ENCODE results near the gene UNC5A.

Gene UNC5A

DNA sequence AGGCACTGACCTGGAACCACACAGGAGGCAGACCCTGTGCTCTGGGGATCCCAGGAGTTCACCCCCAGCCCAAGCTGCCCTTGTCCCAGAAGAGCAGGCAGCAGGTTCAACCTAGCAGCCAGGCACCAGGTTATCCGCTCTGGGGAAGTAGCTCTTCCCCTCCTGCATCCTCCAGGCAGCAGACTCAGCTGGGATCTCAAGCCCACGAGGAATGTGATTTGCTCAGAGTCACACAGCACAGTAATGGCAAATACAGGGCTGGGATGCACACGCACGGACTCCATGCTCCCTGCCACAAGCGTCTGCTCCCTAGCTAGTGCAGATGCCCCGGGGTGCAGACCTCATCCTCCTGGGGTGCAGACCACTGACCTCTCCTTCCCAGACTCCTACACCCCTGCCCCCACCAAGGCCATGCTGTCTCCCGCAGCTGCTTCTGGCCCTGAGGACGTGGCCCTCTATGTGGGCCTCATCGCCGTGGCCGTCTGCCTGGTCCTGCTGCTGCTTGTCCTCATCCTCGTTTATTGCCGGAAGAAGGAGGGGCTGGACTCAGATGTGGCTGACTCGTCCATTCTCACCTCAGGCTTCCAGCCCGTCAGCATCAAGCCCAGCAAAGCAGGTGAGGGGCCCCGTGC is 63.3 kb downstream of the UNC5A start:
- H3K27ac ChIP-seq (ENCODE audit: low read length): no peak overlapping the region

DNA sequence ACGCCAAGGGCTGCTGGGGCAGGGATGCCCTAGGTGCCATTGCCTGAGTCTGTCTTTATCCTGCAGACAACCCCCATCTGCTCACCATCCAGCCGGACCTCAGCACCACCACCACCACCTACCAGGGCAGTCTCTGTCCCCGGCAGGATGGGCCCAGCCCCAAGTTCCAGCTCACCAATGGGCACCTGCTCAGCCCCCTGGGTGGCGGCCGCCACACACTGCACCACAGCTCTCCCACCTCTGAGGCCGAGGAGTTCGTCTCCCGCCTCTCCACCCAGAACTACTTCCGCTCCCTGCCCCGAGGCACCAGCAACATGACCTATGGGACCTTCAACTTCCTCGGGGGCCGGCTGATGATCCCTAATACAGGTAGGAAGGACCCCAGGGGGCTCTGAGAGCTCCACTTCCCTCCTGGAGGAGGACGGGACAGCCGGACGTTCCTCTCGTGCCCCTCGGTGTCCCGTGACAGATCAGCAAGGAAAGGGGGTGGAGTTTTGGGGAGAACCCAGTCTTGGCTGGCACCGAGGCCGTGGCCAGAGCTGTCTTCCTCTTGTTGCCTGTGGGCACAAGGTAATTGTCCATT is 63.9 kb downstream of the UNC5A start:
- H3K27me3 ChIP-seq (ENCODE audit: control insufficient read depth, insufficient read depth, low read length): no peaks in the 10 kb centered on the region
- H3K9me3 ChIP-seq (ENCODE audit: control insufficient read depth, insufficient read depth, low read length): no peaks in the 10 kb centered on the region
- H3K36me3 ChIP-seq (ENCODE audit: control insufficient read depth, insufficient read depth, low read length): no peaks in the 10 kb centered on the region; the same call in 1 of the 2 replicates
- no peak for DNase-seq (ENCODE audit: low read depth, low spot score)
- H3K27ac ChIP-seq (ENCODE audit: low read length): no peak overlapping the region
- no peaks in the 10 kb centered on the region for H3K4me1 ChIP-seq (ENCODE audit: control insufficient read depth, insufficient read depth, low read length)
- WGBS (ENCODE audit: insufficient coverage, insufficient read length): no CpG with 5 or more reads among the region's 20 CpGs
- H3K4me3 ChIP-seq (ENCODE audit: low read length): no peak overlapping the region

More for the DNA sequence above, 63.3 kb downstream of the UNC5A start:
- DNase-seq (ENCODE audit: low read depth, low spot score): no peak
- WGBS (ENCODE audit: insufficient coverage, insufficient read length): no CpG with 5 or more reads among the region's 16 CpGs
- Histone ChIP-seq H3K27me3 (ENCODE audit: control insufficient read depth, insufficient read depth, low read length) (no peaks in the 10 kb centered on the region), H3K9me3 (ENCODE audit: control insufficient read depth, insufficient read depth, low read length) (no peaks in the 10 kb centered on the region), H3K36me3 (ENCODE audit: control insufficient read depth, insufficient read depth, low read length) (no peaks in the 10 kb centered on the region; the same call in 1 of the 2 replicates), H3K4me1 (ENCODE audit: control insufficient read depth, insufficient read depth, low read length) (no peaks in the 10 kb centered on the region), H3K4me3 (ENCODE audit: low read length) (no peak overlapping the region)

DNA sequence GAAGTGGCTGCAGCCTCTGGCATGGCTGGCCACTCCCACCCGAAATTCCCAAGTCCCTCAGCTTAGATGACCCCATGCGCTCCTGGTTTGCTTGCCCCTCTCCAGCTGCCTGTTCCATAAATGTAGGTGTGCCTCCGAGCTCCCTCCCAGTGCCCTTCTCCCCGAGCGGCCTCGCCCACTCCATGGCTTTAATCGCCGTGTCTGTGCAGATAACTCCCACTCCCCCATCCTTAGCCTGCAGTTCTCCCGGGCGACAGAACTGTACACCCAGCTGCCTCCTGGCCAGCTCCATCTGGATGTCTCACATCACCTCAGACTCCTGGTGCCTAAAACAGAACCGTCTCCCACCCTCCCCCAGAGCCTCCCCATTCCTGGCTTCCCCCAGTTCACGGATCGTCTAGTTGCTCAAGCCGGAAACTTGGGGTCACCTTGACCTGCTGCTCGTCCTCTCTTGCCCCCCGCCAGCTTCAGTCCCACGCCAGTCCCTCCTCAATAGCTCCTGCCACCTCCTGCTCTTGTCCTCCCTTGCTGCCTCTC is 64.7 kb downstream of the UNC5A start:
- H3K4me1 ChIP-seq (ENCODE audit: control insufficient read depth, insufficient read depth, low read length): no peaks in the 10 kb centered on the region; the same call in 1 of the 2 replicates
- WGBS (ENCODE audit: insufficient coverage, insufficient read length): no CpG with 5 or more reads among the region's 17 CpGs
- H3K36me3 ChIP-seq (ENCODE audit: control insufficient read depth, insufficient read depth, low read length): no peaks in the 10 kb centered on the region
- DNase-seq (ENCODE audit: low read depth, low spot score): no peak
- no peak overlapping the region for H3K27ac ChIP-seq (ENCODE audit: low read length)
- no peaks in the 10 kb centered on the region for H3K27me3 ChIP-seq (ENCODE audit: control insufficient read depth, insufficient read depth, low read length)
- H3K4me3 ChIP-seq (ENCODE audit: low read length): no peak overlapping the region
- no peaks in the 10 kb centered on the region for H3K9me3 ChIP-seq (ENCODE audit: control insufficient read depth, insufficient read depth, low read length)

DNA sequence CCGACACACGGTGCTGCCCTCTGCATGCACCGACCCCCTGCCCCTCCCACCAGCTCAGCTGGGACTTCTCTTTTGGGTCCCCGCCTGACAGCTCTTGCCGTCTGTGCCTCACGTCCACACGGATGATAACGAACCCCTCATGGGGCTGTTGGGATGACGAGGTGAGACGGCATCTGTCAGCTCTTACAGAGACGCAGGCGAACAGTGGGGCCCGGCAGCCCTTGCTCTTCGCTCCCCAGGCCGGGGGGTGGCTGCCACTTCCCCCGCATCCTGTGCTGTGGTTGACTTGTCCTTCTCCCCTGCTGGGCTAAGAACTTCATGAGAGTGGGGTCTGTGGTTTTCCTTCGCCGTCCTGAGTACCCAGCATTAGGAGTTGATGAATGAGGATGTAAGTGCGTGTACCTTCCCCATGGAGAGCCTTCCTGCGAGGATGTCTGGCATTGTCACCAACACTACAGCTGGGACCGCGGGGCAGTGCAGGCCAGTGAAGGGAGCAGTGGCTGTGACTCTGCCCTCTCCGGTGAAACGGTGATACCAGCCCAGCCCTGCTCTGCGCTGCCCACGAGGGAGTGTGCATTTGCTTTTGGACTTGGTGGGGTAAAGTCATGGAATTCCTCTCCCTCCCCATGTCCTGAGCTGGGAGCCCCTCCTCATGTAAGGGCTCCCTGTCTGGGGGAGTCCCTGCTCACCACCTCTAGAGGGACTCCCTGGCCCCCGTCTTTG is 65.6 kb downstream of the UNC5A start:
- no peak overlapping the region for H3K4me3 ChIP-seq (ENCODE audit: low read length)
- H3K4me1 ChIP-seq (ENCODE audit: control insufficient read depth, insufficient read depth, low read length): no peaks in the 10 kb centered on the region; the same call in 1 of the 2 replicates
- no peaks in the 10 kb centered on the region for H3K36me3 ChIP-seq (ENCODE audit: control insufficient read depth, insufficient read depth, low read length)
- DNase-seq (ENCODE audit: low read depth, low spot score): no peak
- WGBS (ENCODE audit: insufficient coverage, insufficient read length): no CpG with 5 or more reads among the region's 27 CpGs
- no peak overlapping the region for H3K27ac ChIP-seq (ENCODE audit: low read length)
- no peaks in the 10 kb centered on the region for H3K9me3 ChIP-seq (ENCODE audit: control insufficient read depth, insufficient read depth, low read length)
- no peaks in the 10 kb centered on the region for H3K27me3 ChIP-seq (ENCODE audit: control insufficient read depth, insufficient read depth, low read length)

DNA sequence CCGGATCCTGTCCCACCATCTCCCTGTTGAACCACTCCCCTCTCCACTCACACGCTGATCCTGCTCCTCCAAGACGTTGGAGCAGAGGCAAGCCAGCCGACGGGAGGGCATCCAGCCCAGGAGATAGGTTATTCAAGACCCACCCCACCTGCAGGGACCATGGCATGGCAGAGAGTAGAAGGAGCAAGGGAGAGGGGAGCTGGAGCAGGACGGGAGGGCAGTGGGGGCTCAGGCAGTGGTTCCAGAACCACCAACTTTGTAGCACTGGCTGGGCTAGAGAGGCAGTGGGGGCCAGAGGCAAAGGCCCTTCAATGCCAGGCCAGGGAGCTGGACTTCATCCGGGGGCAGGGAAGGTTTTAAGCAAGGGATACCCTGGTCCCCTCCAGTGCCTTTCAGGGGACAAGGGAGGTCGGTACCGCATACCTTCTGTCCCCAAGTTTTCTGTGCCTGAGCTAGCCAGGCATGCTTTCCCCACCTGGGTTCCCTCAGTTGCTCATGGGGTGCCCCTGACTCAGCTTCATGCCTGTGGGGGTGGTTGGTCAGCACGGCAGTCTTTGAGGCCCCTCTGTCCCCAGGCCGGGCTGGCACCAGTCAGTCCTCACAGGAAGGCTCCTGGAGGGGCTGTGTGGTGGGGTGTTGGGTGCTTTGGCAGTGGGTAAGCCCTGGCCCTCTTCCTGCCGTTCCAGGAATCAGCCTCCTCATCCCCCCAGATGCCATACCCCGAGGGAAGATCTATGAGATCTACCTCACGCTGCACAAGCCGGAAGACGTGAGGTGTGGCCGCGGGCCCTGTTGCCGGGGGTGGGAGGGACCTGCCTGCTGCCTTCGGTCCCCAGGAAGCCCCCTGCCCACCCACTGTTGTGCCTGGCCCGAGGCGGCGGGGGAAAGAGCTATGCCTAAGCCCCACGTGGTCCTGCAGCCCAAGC is 66.4 kb downstream of the UNC5A start:
- no peaks in the 10 kb centered on the region for H3K27me3 ChIP-seq (ENCODE audit: control insufficient read depth, insufficient read depth, low read length)
- H3K9me3 ChIP-seq (ENCODE audit: control insufficient read depth, insufficient read depth, low read length): no peaks in the 10 kb centered on the region
- no peaks in the 10 kb centered on the region for H3K36me3 ChIP-seq (ENCODE audit: control insufficient read depth, insufficient read depth, low read length)
- WGBS (ENCODE audit: insufficient coverage, insufficient read length): no CpG with 5 or more reads among the region's 24 CpGs
- no peak overlapping the region for H3K27ac ChIP-seq (ENCODE audit: low read length)
- DNase-seq (ENCODE audit: low read depth, low spot score): no peak
- no peak overlapping the region for H3K4me3 ChIP-seq (ENCODE audit: low read length)
- H3K4me1 ChIP-seq (ENCODE audit: control insufficient read depth, insufficient read depth, low read length): no peaks in the 10 kb centered on the region; the same call in 1 of the 2 replicates

DNA sequence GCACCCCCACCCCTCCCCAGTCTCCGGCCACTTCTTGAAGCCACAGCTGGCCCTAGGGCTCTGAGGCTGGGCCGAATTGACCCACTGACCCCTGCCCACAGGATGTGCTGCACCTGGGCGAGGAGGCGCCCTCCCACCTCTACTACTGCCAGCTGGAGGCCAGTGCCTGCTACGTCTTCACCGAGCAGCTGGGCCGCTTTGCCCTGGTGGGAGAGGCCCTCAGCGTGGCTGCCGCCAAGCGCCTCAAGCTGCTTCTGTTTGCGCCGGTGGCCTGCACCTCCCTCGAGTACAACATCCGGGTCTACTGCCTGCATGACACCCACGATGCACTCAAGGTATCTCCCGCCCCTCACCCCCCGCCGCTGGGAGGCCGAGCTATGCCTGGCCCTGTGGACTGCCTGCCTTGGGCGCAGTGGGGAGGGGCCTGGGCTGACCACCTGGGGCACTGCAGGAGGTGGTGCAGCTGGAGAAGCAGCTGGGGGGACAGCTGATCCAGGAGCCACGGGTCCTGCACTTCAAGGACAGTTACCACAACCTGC is 67.5 kb downstream of the UNC5A start:
- Histone ChIP-seq H3K27me3 (ENCODE audit: control insufficient read depth, insufficient read depth, low read length) (no peaks in the 10 kb centered on the region), H3K27ac (ENCODE audit: low read length) (no peak overlapping the region), H3K4me1 (ENCODE audit: control insufficient read depth, insufficient read depth, low read length) (no peaks in the 10 kb centered on the region; the same call in 1 of the 2 replicates)

DNA sequence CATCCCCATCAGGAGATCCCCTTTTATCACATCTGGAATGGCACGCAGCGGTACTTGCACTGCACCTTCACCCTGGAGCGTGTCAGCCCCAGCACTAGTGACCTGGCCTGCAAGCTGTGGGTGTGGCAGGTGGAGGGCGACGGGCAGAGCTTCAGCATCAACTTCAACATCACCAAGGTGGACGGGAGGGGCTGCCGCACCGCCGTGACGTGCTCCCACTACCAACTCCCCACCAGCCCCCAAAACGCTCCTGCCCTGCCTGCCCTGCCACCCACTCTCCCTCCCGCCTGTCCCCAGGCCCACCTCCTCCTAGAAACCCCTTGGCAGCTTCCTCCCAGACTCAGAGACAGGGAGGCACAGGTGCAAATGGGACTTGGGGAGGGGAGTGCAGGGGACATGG is 68.1 kb downstream of the UNC5A start:
- no peak overlapping the region for H3K27ac ChIP-seq (ENCODE audit: low read length)
- no peaks in the 10 kb centered on the region for H3K36me3 ChIP-seq (ENCODE audit: control insufficient read depth, insufficient read depth, low read length)
- no peaks in the 10 kb centered on the region for H3K27me3 ChIP-seq (ENCODE audit: control insufficient read depth, insufficient read depth, low read length)
- DNase-seq (ENCODE audit: low read depth, low spot score): no peak
- H3K4me1 ChIP-seq (ENCODE audit: control insufficient read depth, insufficient read depth, low read length): no peaks in the 10 kb centered on the region; the same call in 1 of the 2 replicates
- no peak overlapping the region for H3K4me3 ChIP-seq (ENCODE audit: low read length)
- no peaks in the 10 kb centered on the region for H3K9me3 ChIP-seq (ENCODE audit: control insufficient read depth, insufficient read depth, low read length)
- WGBS (ENCODE audit: insufficient coverage, insufficient read length): no CpG with 5 or more reads among the region's 12 CpGs

More for the DNA sequence above, 67.5 kb downstream of the UNC5A start:
- Histone ChIP-seq H3K9me3 (ENCODE audit: control insufficient read depth, insufficient read depth, low read length) (no peaks in the 10 kb centered on the region), H3K4me3 (ENCODE audit: low read length) (no peak overlapping the region), H3K36me3 (ENCODE audit: control insufficient read depth, insufficient read depth, low read length) (no peaks in the 10 kb centered on the region)
- WGBS (ENCODE audit: insufficient coverage, insufficient read length): no CpG with 5 or more reads among the region's 21 CpGs
- no peak for DNase-seq (ENCODE audit: low read depth, low spot score)

DNA sequence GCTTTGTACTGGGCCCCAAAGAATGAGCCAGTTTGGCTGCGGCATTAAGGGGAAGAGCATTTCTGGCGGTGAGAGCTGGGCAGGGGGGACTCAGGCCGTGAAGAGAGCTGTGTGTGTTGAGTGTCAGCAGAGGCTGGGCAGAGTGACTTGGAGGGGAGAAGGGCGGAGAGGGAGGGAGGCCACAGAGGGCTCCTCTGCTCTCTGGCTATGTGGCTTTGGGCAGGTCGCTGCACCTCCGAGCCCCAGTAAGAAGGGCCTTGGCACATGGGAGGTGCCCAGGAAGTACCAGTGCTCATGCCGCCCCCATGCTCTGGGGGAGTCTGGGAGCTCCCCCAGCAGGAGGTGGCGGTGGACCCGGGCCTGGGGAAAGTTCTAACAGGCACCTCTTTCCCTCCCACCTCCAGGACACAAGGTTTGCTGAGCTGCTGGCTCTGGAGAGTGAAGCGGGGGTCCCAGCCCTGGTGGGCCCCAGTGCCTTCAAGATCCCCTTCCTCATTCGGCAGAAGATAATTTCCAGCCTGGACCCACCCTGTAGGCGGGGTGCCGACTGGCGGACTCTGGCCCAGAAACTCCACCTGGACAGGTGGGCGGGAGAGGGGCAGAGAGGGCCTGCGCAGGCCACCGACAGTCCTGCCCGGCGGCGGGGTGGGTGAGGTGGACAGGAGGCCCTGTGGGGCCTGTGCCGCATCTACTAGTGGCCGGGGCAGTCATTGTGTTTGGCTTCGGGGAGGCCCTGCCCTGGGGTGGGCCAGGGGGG is 68.7 kb downstream of the UNC5A start:
- no peak overlapping the region for H3K27ac ChIP-seq (ENCODE audit: low read length)
- no peaks in the 10 kb centered on the region; the same call in 1 of the 2 replicates for H3K4me1 ChIP-seq (ENCODE audit: control insufficient read depth, insufficient read depth, low read length)
- H3K27me3 ChIP-seq (ENCODE audit: control insufficient read depth, insufficient read depth, low read length): no peaks in the 10 kb centered on the region
- no peaks in the 10 kb centered on the region for H3K9me3 ChIP-seq (ENCODE audit: control insufficient read depth, insufficient read depth, low read length)
- DNase-seq (ENCODE audit: low read depth, low spot score): no peak
- no peaks in the 10 kb centered on the region for H3K36me3 ChIP-seq (ENCODE audit: control insufficient read depth, insufficient read depth, low read length)
- H3K4me3 ChIP-seq (ENCODE audit: low read length): no peak overlapping the region
- WGBS (ENCODE audit: insufficient coverage, insufficient read length): no CpG with 5 or more reads among the region's 23 CpGs

DNA sequence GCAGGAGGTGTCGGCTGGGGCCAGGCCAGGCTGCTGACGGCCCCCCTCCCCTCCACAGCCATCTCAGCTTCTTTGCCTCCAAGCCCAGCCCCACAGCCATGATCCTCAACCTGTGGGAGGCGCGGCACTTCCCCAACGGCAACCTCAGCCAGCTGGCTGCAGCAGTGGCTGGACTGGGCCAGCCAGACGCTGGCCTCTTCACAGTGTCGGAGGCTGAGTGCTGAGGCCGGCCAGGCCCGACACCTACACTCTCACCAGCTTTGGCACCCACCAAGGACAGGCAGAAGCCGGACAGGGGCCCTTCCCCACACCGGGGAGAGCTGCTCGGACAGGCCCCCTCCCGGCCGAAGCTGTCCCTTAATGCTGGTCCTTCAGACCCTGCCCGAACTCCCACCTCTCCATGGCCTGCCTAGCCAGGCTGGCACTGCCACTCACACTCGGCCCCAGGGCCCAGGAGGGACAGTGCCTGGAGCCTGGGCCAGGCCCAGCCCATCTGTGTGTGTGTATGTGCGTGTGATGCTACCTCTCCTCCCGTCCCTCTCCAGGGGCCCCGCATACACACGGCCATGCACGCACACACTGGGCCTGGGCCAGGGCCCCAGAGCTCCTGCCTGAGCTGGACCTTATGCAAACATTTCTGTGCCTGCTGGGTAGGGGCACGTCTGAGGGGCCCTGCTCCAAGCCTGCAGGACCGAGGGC is 69.5 kb downstream of the UNC5A start:
- no peaks in the 10 kb centered on the region for H3K36me3 ChIP-seq (ENCODE audit: control insufficient read depth, insufficient read depth, low read length)
- H3K27ac ChIP-seq (ENCODE audit: low read length): no peak overlapping the region
- no peaks in the 10 kb centered on the region for H3K9me3 ChIP-seq (ENCODE audit: control insufficient read depth, insufficient read depth, low read length)
- no peaks in the 10 kb centered on the region for H3K27me3 ChIP-seq (ENCODE audit: control insufficient read depth, insufficient read depth, low read length)
- no CpG with 5 or more reads among the region's 23 CpGs for WGBS (ENCODE audit: insufficient coverage, insufficient read length)
- H3K4me1 ChIP-seq (ENCODE audit: control insufficient read depth, insufficient read depth, low read length): no peaks in the 10 kb centered on the region; the same call in 1 of the 2 replicates
- DNase-seq (ENCODE audit: low read depth, low spot score): no peak
- H3K4me3 ChIP-seq (ENCODE audit: low read length): no peak overlapping the region

Measured in iPS DF 6.9 (cell line).